ENCODE measurements around the gene ZNF32.

The ZNF32 gene

DNA sequence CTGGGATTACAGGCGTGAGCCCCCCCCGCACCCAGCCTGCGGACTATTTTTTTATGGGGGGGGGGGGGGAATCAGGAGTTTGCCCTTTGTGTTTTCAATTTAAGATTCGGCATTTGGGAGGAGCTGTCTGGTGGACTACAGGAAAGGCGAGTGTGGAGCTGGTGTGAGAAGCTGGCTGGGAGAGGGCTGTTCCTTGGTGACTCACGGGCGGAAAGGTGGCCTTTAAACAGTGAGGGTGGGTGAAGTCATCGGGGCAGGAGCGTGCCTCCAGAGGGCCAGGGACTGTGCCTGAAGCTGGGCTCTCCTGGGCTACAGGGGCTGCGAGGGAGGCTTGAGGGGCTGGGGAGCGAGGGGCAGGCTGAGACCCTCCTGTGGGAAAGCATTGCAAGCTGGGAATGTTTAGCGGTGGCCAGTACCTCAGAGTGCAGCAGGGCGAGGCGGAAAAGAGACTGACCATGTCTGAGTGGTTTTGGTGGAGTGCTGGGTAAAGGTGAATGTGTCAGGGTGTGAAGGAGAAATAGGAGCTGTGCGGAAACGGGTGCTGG lies 39.7 kb upstream of the ZNF32 start:
- TF ChIP-seq, protein P1, sequence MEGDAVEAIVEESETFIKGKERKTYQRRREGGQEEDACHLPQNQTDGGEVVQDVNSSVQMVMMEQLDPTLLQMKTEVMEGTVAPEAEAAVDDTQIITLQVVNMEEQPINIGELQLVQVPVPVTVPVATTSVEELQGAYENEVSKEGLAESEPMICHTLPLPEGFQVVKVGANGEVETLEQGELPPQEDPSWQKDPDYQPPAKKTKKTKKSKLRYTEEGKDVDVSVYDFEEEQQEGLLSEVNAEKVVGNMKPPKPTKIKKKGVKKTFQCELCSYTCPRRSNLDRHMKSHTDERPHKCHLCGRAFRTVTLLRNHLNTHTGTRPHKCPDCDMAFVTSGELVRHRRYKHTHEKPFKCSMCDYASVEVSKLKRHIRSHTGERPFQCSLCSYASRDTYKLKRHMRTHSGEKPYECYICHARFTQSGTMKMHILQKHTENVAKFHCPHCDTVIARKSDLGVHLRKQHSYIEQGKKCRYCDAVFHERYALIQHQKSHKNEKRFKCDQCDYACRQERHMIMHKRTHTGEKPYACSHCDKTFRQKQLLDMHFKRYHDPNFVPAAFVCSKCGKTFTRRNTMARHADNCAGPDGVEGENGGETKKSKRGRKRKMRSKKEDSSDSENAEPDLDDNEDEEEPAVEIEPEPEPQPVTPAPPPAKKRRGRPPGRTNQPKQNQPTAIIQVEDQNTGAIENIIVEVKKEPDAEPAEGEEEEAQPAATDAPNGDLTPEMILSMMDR (IDR thresholded peaks at IDR 0.05; ENCODE audit: extremely low read depth, insufficient read depth, missing control alignments) = no peak
- in situ Hi-C loops (cut with MboI; ENCODE audit: low pct_unique_long_range_greater_than_20kb, low sequenced_read_pairs, unreplicated experiment) = loop anchor here (25.0 kb wide), 1 partner anchor 349 kb away; no protein-coding TSS in a partner anchor
- no peak for DNase-seq (ENCODE audit: low spot score)

DNA sequence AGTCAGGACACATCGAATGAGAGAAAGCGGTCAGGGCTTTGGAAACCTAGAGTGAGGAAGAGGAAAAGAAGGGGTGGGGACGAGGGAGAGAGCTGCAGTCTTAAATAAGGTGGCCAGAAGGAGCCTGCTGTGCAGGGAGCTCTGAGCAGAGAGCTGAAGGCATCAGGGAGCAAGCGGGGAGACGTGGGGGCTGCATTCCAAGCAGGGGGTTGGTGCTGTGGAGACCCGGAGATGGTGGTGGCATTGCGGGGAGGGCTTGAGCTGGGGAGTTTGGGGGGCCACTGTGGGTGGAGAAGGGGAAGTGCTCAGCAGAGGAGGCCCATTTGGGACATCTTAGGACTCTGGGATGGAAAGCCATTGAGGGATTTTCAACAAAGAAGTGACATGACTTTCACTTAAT lies 38.7 kb upstream of the ZNF32 start:
- in situ Hi-C loops (cut with MboI; ENCODE audit: low pct_unique_long_range_greater_than_20kb, low sequenced_read_pairs, unreplicated experiment) = loop anchor here (25.0 kb wide), 1 partner anchor 350 kb away; no protein-coding TSS in a partner anchor
- DNase-seq (ENCODE audit: low spot score) = no peak
- TF ChIP-seq, protein P1 (IDR thresholded peaks at IDR 0.05; ENCODE audit: extremely low read depth, insufficient read depth, missing control alignments) = no peak

- DNase-seq (ENCODE audit: low spot score) = no peak
- in situ Hi-C loops (cut with MboI; ENCODE audit: low pct_unique_long_range_greater_than_20kb, low sequenced_read_pairs, unreplicated experiment) = loop anchor here (25.0 kb wide), 1 partner anchor 351 kb away; no protein-coding TSS in a partner anchor
- TF ChIP-seq, protein P1 (IDR thresholded peaks at IDR 0.05; ENCODE audit: extremely low read depth, insufficient read depth, missing control alignments) = peak; percentile 27
Observed at GRCh38 chr10:43686414-43686813, 37.7 kb upstream of the ZNF32 start.

DNA sequence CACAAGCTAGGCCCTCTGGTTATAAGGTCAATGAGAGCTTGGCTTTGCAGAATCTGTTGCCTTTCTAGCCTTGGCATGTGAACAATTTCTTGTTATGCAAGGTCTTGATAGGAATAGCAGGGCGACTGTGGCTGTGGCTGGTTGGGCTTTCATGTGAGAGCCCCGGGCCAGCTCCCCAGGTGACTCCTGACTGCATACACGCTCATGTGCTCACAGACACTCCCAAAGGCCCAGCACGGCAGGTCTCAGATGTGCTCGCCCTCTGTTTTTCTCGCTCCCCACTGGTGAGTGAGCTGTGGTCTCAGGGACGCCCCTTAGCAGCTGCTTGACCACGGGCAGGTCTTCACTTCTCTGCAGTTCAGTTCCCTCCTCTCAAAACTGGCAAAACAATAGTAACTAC lies 37.1 kb upstream of the ZNF32 start:
- TF ChIP-seq, protein P1 (IDR thresholded peaks at IDR 0.05; ENCODE audit: extremely low read depth, insufficient read depth, missing control alignments) = no peak
- in situ Hi-C loops (cut with MboI; ENCODE audit: low pct_unique_long_range_greater_than_20kb, low sequenced_read_pairs, unreplicated experiment) = loop anchor here (25.0 kb wide), 1 partner anchor 352 kb away; no protein-coding TSS in a partner anchor
- DNase-seq (ENCODE audit: low spot score) = no peak

DNA sequence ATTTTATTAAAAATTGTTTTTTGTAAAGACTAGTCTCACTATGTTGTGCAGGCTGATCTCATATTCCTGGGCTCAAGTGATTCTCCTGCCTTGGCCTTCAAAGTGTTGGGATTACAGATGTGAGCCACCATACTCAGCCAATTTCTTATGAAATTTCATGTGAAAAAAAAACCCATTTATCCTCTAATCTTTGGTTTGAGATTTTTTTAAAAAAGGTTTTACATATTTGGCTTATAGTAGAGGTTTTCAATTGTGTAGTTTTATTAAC lies 35.5 kb upstream of the ZNF32 start:
- DNase-seq (ENCODE audit: low spot score) = no peak
- in situ Hi-C loops (cut with MboI; ENCODE audit: low pct_unique_long_range_greater_than_20kb, low sequenced_read_pairs, unreplicated experiment) = loop anchor here (25.0 kb wide), 1 partner anchor 353 kb away; no protein-coding TSS in a partner anchor
- TF ChIP-seq, protein P1 (IDR thresholded peaks at IDR 0.05; ENCODE audit: extremely low read depth, insufficient read depth, missing control alignments) = no peak

DNA sequence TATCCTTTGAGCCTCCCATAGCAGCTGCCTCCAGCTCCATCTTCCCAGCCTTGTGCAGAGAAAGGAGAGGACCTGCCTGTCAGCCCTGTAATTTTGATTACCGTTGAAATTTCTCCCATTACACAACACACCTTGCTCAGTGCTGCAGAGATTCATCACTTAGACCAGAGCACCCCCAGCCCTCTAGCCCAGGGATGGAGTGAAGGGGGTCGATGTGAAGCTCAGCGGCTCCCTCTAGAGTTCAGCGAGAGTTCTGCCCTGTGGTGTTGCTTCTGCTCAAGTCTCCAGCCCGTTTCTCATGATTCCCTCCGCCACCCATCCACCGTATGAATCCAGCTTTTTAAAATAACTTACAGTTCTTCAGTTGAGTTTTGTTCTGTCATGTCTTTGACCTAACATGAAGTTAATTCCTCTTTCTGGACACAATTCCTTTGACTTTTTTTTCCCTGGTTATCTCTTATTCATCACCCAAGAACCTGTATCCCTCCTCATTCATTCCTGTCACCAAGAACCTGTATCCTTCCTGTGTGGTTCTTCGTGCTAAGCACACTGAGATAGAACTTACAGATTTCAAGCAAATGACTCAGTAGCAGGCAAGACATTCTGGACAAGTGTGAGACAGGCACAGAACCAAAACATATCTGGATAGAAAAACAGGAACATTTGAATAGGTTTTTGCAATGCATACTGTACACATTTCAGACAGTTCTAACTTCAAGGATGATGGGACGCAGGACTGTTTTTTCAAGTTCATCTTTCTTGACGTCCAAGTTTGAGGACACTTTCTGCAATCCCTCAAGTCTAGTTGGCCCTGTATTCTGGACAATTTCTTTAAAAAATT lies 35.0 kb upstream of the ZNF32 start:
- in situ Hi-C loops (cut with MboI; ENCODE audit: low pct_unique_long_range_greater_than_20kb, low sequenced_read_pairs, unreplicated experiment) = loop anchor here (25.0 kb wide), 1 partner anchor 354 kb away; no protein-coding TSS in a partner anchor
- TF ChIP-seq, protein P1 (IDR thresholded peaks at IDR 0.05; ENCODE audit: extremely low read depth, insufficient read depth, missing control alignments) = peak; percentile 59
- peak; percentile 53 for DNase-seq (ENCODE audit: low spot score)
